ENCODE measurements around the gene SUMF1.
A peak's percentile ranks its signal among the peaks of the same experiment; 100 is the strongest.
"Not testable (repeated sequence)": the region's sequence is repeated elsewhere in the genome, so short reads cannot be mapped to it uniquely, and the experiment has no call there.

The SUMF1 gene

DNA sequence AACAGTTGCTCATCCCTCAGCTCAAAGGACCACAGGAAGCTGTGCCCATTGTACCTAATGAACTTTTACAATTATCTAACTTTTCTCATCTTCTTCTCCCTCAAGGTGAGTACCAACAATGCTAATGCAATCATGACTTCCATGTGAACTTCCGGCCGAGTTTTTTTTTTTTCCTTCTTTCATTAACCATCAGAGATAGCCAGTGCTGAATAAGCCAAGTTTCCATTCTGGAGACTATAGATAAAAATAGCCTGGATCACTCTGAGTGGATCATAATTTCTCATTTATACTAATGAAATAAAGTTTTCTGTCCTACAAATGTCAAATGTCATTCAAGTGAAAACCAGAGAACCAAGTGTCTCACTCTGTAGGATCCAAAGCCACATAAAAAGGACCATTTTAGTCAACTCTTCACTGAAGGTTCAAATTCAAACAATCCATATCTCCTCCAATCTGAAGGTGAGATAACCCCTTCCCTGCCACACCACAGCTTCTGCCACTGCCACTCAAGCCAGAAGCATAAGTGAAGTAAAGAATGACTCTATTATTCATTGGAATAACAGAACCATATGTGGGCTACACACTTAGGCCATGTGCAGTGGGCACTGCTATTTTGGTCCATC, 5.5 kb downstream of the SUMF1 start:
- no peak for DNase-seq (ENCODE audit: low read depth, low spot score)

- no peak for DNase-seq (ENCODE audit: low read depth, low spot score)
Observed at GRCh38 chr3:4460334-4460733, 6.7 kb downstream of the SUMF1 start.

- no peak for DNase-seq (ENCODE audit: low read depth, low spot score)
Observed at GRCh38 chr3:4458961-4459360, 8.1 kb downstream of the SUMF1 start.

GRCh38 chr3:4456780-4457179, 10.3 kb downstream of the SUMF1 start:
- DNase-seq (ENCODE audit: low read depth, low spot score) = not testable (repeated sequence)

GRCh38 chr3:4454142-4454541, 12.9 kb downstream of the SUMF1 start:
- DNase-seq (ENCODE audit: low read depth, low spot score) = no peak

DNA sequence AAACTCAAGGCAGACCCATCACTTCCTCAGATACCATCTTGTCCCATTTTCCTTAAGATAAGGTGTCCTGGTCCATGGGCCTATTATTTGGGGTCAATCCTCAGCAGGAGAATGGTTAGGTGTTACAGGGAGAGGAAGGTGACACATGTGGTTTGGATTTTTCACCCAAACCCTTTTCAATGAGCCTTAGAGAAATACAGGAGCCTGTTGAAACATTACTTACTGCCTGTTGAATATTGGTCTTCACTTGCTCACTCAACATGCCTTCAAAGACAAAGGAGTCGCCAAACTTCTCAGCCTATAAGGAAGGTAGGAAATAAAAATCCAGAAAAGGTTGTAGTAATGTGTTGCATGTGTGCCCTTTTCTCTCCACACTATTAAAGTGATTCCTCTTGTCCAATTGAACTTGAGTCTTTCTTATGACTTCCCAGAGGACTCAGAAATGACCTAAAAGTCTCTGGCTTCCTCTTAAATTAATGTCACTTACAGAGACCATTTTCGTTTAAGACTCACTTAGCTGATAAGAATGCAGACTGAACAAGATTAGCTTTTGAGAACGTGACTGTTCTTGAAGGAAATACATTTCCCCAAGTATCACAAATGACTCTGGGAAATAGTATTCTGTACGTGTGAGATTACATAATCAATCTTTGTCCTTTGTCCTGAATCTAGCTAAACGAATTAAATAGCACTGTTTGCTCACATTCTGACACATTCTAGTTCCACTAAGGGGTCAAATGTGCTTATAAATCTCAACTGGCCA, 17.8 kb downstream of the SUMF1 start:
- no peak for DNase-seq (ENCODE audit: low read depth, low spot score)

DNA sequence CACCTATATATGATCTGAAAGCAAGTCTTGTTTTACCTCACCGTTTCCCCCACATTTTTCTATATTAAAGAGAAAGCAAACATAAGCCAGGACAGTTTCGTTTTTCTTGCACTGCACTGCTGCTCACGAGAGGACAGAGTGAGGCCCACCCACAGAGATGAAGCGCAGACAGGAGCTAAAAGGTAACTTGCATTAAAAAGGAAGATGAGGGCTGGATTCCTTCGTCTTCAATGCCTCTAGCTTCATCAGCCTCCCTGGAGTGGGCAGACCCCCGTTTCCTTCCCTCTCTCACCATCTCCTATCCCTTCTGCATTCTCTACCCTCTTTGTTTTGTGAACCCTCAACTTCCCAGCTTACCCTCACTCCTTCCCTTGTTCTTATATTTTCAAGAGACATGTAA, 18.9 kb downstream of the SUMF1 start:
- no peak for DNase-seq (ENCODE audit: low read depth, low spot score)

DNA sequence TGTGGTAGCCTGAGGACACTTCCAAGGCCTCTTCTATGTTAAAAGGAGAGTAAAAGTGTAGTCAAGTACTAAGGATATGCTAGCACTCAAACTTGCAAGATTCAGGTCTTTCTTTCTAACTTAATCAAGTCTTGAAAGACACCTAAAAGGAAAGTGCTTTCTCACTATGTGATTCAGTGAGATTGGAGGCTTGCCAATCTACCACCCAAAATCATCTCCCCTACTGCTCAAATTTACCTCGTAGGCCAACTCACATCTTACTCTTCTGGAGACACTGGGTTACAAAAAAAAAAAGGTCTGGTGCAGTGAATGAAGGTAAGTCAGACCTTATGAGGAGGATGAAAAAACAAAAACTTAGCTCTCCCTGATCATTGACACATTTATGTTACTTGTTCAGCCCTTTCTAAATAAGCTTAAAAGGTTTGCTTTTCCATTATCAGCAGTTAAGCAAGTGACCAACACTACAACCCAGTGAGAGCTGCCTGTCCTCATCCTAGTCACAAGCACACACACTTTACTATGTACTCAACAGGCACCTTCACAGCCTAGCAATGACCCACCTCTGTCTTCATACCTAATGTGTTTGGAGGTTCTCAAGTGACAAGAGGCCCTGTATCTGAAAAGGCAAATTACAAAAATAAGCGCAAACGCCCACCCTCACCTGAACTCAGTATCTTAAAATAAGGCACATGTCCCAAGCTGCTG, 19.6 kb downstream of the SUMF1 start:
- DNase-seq (ENCODE audit: low read depth, low spot score) = no peak

DNA sequence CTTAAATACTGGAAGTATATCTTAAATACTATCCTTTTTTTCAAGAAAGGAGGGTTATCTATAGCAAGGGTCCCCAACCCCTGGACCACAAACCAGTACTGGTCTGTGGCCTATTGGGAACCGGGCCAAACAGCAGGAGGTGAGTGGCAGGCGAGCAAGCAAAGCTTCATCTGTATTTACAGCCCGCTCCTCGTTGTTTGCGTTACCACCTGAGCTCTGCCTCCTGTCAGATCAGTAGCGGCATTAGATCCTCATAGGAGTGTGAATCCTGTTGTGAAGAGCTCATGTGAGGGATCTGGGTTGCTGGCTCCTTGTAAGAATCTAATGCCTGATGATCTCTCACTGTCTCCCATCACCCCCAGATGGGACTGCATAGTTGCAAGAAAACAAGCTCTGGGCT, 26.1 kb downstream of the SUMF1 start:
- DNase-seq (ENCODE audit: low read depth, low spot score) = no peak

DNA sequence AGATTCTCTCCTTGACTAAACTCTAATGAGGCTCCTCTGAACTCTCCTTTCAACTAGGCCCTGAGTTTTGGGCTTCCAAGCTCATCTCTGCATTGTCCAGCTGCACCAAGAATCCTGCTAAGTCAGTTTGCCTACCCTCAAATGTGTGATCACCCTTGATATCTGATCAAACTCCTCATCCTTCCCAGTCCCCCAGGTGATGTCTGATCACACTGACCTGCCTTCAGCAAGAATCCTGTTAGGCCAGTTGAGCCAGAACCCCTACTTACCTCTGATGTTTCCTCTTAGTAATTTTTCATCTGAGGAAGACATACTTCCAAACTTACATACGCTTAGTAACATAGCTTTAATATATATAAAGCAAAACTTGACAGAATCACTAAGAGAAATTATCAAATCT, 28.8 kb downstream of the SUMF1 start:
- DNase-seq (ENCODE audit: low read depth, low spot score) = no peak

DNA sequence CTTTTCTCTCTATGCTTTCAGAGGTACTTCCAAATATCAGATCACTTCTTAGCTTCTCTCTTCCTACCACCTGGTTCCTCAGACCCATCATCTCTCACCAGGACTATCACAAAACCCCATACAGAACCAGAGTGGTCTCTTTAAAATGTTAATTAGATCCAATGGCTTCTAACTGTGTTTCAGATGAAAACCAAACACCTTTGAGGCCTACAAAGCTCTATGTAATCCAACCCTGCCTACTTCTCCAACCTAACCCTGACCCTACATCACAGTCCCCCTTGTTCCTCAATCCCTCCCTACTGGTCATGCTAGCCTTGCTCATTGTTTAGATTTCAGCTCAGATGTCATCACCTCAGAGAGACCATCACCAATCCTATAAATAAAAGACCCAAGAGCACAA, 34.8 kb downstream of the SUMF1 start:
- no peak for DNase-seq (ENCODE audit: low read depth, low spot score)

- no peak for DNase-seq (ENCODE audit: low read depth, low spot score)
Observed at GRCh38 chr3:4429648-4430350, 37.3 kb downstream of the SUMF1 start.

- no peak for DNase-seq (ENCODE audit: low read depth, low spot score)
Observed at GRCh38 chr3:4426782-4427344, 40.2 kb downstream of the SUMF1 start.

DNA sequence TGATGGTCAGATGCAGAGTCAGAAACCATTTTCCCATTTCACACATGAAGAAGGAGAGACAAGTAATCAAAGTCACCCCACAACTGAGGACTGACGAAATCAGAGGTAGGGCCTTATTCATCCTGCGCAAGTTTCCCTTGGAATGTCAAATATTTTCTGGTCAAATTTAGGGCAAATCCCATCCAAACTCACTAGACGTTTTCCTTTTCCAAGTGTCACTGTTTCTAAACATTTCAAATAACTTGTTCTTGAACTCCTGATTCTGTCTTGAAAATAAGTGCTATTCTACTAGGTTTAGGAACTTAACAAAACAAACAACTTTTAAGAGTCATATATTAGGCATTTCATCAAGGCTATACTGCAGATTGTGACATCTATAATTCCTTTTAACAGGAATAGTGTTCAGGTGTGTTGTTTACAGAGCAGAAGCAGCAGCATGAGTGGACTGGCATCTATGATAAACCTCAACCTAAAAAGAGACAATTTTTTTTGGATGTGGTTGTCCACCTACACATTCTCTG, 40.7 kb downstream of the SUMF1 start:
- no peak for DNase-seq (ENCODE audit: low read depth, low spot score)

DNA sequence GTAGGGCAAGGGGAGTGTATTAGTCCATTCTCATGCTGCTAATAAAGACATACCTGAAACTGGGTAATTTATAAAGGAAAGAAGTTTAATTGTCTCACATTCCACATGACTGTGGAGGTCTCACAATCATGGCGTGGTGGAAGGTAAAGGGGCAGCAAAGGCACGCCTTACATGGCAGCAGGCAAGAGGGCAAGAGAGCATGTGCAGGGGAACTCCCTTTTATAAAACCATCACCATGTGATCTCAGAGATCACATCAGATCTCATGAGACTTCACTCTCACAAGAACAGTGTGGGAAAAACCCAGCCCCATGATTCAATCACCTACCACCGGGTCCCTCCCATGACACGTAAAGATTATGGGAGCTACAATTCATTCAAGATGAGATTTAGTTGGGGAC, 41.4 kb downstream of the SUMF1 start:
- no peak for DNase-seq (ENCODE audit: low read depth, low spot score)

- DNase-seq (ENCODE audit: low read depth, low spot score) = no peak
Observed at GRCh38 chr3:4425055-4425454, 42.0 kb downstream of the SUMF1 start.

GRCh38 chr3:4421121-4421520, 45.9 kb downstream of the SUMF1 start:
- DNase-seq (ENCODE audit: low read depth, low spot score) = peak; percentile 23

- no peak for DNase-seq (ENCODE audit: low read depth, low spot score)
Observed at GRCh38 chr3:4419920-4420319, 47.1 kb downstream of the SUMF1 start.

DNA sequence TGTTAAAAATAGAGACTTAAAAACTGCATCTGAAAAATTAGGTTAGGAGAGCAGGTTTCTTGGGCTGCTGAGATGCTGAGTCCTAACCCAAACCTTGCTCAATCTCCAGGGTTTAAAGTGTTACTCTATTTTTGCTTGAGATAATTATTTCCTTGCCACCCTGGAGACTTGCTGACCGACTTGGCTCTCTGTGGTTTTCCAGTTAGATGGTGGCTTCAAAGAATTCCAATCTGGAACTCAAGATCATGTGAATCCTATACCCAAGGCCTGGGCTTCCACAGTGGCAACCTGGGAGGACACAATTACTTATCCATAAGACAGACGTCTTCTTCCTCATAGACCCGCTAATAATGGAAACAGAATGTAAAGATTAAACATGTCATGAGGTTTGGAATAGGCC, 47.7 kb downstream of the SUMF1 start:
- no peak for DNase-seq (ENCODE audit: low read depth, low spot score)

GRCh38 chr3:4418156-4418555, 48.9 kb downstream of the SUMF1 start:
- DNase-seq (ENCODE audit: low read depth, low spot score) = no peak

DNA sequence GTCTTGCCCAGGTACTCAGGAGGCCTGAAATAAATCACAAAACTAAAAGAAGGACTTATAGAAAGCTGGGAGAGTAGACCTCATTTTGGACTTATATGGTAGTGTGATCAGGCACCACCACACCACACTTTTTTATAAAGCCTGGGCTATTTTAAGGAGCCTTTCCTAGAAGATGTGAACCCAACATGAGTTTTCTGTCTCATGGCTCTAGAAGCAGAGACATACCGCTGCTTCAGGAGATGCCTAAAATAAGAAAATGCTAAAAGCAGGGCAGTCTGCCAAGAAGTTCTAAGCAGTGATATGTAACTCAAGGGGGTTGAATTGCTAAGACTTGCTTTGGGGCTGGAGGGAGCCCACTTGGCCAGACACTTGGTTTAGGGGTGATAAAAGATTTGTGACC, 49.6 kb downstream of the SUMF1 start:
- DNase-seq (ENCODE audit: low read depth, low spot score) = peak; percentile 66

- DNase-seq (ENCODE audit: low read depth, low spot score) = peak; percentile 86
Observed at GRCh38 chr3:4416961-4417360, 50.1 kb downstream of the SUMF1 start.
